HG02870 (cell line): ENCODE measurements around the gene LUC7L.
"Not testable (repeated sequence)": the region's sequence is repeated elsewhere in the genome, so short reads cannot be mapped to it uniquely, and the experiment has no call there.

Experiments used
- ATAC-seq: cut with Tn5 transposase; IDR thresholded peaks from one replicate; pipeline ENCODE4 v1.9.1; 2021; ENCODE audit warnings: mild to moderate bottlenecking, moderate library complexity; ENCODE audit not compliant: unreplicated experiment

Gene LUC7L

GRCh38 chr16:263944-264343 is 34.7 kb upstream of the LUC7L start:
- ATAC-seq: no peak

- no peak for ATAC-seq
Observed at GRCh38 chr16:263182-263774, 34.0 kb upstream of the LUC7L start.

DNA sequence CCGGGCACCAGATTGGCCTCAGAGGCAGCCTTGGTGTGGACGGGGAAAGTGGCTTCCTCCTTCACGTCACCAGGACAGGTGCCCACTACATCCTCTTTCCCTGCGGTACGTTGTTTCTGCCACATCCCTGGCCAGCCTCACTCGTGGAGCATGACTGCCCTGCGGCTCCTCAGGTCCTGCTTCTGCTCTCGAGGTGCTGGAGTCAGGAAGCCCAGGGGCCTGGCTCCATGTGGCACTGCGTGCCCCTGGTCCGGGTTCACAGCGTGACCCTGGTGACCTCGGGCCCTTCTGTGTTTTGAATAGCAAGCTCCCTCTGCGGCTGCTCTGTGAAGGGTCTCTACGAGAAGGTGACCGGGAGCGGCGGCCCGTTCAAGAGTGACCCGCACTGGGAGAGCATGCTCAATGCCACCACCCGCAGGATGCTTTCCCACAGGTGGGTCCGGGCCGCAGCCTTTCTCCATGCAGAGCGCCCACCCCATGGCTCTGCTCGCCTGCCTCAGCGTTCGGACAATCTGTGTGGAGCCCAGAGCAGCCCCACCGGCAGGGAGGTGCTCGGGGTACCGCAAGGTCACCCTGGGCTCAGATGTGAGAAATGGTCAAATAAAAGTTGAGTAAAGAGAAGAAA is 33.0 kb upstream of the LUC7L start:
- no peak for ATAC-seq

DNA sequence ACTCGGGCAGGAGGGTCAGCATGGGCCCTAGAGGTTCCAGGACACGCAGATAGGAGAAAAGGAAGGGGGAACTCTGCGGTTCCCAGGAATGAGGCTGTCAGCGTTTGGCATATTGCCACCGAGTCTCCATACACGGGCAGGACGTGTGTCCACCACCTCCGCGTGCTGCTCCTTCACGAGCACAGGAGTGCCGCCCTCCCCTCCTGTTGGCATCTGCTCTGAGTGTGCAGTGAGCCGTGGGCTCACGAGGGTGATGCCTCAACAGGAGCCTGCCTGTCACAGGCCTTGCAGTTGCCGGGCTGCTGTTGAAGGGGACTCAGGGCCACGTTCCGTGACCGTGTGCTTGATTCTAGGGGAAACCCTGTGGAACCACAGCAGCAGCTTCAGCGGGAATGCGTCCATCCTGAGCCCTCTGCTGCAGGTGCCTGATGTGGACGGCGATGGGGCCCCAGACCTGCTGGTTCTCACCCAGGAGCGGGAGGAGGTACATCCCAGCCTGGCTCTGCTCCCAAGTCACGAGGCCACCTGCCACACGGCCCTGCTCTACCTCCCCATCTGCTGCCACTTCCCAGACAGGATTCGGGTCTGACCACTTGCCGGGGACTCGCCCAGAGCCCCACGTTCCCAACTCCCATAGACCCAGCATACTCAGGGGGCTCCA is 31.9 kb upstream of the LUC7L start:
- no peak for ATAC-seq

DNA sequence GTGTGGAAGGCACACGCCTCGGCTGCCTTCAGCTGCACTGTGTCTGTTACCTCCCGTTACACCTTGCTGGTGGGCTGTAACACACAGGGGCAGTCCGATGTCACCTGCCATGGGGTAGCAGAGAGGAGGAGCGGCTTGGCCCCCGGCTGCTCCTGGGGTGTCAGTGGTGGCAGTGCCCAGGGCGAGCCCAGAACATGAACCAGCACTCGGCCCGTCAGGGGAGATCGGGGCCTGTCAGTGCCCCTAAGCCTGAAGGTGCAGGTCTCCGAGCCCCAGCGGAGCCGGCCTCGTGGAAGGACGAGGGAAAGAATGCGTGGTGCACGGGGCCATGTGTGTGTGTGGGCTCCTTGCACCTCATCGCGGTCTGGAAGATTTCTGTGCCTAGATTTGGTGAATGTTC is 31.1 kb upstream of the LUC7L start:
- ATAC-seq: no peak

GRCh38 chr16:259814-260253 is 30.6 kb upstream of the LUC7L start:
- ATAC-seq: no peak

DNA sequence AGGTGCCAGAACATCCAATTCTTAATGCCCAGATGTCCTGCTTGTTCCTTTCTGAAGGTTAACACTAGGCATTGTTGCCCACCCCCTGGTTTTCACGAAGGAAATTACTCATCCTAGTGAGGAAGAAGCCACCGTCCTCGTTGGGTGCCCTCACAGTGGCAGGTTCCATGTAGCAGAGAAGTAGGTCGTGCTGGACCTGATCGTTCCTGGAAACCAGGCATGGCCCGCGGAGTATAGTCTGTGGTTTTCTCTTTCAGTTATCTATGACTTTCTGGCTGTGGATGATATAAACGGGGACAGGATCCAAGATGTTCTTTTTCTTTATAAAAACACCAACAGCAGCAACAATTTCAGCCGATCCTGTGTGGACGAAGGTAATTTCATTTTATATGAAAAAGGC is 30.0 kb upstream of the LUC7L start:
- ATAC-seq: no peak

- ATAC-seq: not testable (repeated sequence)
Observed at GRCh38 chr16:258091-258490, 28.8 kb upstream of the LUC7L start.

- no peak for ATAC-seq
Observed at GRCh38 chr16:255183-255582, 25.9 kb upstream of the LUC7L start.

DNA sequence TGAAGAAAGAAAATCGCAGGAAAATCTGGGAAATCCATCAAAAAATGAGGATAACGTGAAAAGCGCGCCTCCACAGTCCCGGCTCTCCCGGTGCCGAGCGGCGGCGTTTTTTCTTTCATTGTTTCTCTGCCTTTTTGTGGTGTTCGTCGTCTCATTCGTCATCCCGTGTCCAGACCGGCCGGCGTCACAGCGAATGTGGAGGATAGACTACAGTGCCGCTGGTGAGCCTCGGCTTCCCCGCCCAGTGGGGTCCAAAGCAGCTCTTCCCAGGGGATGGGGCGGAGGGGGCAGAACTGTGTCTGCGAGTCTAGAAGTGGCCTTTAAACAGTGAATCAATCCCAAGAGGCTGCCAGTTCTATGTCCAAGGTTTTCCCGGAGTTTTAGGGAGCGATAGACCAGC is 25.2 kb upstream of the LUC7L start:
- no peak for ATAC-seq

DNA sequence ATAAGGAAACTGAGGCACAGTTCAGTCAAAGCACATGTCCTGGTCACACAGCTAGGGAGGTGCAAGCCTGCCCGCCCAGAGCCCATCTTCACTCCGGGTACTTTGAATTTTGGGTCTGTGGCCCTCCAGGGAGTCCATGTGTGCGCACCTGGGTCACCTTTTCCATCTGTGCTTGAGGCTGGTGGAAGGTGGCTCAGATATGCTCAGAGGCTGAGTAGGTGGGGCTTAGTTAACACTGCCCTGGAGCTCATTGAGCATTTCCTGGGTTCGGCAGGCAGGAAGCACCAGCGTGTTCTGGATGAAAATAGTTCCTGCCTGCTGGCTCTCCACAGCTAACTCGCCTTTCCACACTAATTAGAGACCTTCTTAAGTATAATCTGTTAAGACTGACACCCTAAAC is 24.6 kb upstream of the LUC7L start:
- no peak for ATAC-seq

DNA sequence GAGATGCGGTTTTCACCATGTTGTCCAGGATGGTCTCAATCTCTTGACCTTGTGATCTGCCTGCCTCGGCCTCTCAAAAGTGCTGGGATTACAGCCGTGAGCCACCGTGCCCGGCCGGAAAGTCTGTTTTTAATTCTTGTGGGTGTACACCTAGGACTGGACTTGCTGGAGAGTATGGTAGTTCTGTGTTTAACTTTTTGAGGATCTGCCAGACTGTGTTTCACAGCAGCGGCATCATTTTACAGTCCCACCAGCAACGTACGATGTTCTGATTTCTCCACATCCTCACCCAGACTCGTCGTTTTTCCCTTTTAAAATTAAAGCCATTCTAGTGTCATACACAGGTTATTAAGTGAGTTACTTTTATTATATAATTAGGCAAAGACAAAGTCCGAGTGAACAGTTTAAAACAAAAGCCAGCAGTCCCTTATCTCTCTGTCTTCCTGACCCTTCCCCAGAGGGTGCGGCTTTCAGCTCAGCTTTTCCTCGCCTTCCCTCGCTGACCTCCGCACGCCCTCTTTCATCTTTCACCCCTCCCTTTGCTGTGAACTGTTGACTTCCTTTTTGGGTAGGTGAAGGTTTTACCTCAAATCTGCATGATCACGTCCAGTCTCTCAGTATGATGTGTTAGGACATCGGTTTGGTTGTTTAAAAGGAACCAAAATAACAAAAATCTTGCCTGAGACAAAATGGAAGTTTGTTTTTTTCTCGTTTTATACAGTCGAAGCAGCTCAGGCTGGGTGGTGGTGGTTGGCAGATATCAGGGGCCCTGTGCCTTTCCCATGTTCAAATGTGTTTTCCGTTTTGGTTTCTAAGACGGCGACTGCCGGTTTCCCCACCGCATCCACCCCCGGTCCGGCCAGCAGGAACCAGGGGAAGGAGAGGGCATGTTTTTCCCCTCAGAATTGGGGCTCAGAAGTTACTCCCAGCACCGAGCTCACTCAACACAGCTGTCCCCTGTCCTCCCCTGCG is 23.4 kb upstream of the LUC7L start:
- no peak for ATAC-seq

DNA sequence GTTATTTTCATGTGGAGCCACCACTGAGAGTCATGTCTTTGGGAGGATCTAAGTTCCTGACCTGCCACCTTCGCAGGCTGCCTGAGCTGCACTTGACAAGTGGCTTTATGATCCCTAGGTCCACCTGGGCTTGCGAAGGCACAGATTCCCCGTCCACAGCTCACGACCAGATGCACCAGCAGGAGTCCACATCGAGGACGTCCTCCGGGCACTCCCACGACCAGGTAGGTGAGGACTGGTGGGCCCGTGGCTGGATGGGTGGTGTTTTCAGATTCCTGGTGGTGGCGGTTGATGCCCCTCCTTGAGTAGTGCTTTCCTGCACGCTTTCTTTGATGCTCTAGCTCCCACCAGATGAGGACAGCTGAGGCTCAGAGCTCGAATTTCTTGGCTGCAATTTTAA is 20.2 kb upstream of the LUC7L start:
- no peak for ATAC-seq

- no peak for ATAC-seq
Observed at GRCh38 chr16:247027-247426, 17.8 kb upstream of the LUC7L start.

- no peak for ATAC-seq
Observed at GRCh38 chr16:245105-245504, 15.9 kb upstream of the LUC7L start.

DNA sequence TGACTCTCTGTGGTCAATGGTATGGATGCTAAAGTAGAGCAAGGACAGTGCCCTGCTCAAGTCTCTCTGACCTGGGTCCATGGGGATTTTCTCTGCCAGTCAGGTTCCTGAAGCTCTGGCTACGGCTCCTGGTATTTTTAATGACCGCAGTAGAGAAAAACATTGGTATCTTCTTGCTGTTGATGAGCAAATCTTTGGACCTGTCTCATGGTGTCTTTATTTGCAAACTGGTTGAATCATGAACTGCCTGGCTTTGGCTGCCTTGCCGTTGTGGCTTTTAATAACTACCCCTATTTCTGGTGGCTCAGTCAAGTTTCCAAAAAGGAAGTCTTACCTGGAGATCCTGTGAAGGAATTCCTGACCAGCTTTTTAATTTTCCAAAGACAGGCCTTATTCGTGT is 14.1 kb upstream of the LUC7L start:
- no peak for ATAC-seq

GRCh38 chr16:242281-242680 is 13.0 kb upstream of the LUC7L start:
- ATAC-seq: no peak

DNA sequence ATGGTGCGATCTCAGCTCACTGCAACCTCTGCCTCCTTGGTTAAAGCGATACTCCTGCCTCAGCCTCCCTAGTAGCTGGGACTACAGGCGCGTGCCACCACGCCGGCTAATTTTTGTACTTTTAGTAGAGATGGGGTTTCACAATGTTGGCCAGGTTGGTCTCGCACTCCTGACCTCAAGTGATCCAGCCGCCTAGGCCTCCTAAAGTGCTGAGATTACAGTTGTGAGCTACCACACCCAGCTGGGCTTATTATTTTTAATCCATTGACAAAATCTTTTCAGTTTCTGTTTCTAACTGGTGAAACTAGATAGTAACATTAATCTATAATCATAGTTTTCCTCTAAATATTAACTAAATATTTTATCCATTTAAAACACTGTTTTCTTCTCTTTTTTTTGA is 11.3 kb upstream of the LUC7L start:
- no peak for ATAC-seq

DNA sequence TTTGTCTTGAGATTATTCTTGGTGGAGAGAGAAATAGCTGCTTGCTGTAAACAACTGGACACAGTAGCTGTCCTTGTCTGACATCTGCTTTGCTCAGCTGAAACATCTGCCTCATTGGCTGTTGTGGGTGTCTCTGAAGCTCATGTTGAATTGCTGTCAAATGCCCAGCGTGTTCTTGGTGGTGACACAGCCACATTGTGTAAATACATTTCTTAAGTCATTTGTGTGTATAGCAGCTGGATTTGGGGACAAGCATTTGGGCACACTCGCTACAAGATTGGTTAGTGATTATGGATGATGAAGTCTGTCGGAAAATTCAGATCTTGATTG is 10.7 kb upstream of the LUC7L start:
- no peak for ATAC-seq

- peak; percentile 82 for ATAC-seq
Observed at GRCh38 chr16:234468-235305, 5.4 kb upstream of the LUC7L start, which contains the start of gene FAM234A. TSS of gene FAM234A (plus strand) at chr16:234821. CDS start at chr16:254414, 19,593 bp downstream.

DNA sequence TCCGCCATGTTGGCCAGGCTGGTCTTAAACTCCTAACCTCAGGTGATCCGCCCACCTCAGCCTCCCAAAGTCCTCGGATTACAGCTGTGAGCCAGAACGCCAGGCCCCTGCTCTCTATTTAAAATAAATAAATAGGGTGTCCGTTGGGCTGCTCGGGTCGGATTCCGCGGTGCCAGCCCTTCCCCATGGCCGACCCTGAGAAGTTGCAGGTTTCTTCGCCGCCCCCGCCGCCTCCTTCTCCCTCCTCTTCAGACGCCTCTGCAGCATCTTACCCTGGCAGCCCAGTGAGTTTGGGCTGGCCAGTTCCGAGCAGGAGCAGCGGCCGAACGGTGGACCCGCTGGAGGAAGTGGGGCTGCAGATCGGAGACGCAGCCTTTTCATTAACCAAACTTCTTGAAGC is 1.7 kb upstream of the LUC7L start:
- ATAC-seq: no peak
